ENCODE measurements around the gene ZNF804B. TPM values are rescaled to one million over a fixed set of nuclear protein-coding genes. Genes with fewer than 3 reads are reported as not detected.

Gene ZNF804B
- total and polyA plus RNA-seq, 4 donors, result not detected

DNA sequence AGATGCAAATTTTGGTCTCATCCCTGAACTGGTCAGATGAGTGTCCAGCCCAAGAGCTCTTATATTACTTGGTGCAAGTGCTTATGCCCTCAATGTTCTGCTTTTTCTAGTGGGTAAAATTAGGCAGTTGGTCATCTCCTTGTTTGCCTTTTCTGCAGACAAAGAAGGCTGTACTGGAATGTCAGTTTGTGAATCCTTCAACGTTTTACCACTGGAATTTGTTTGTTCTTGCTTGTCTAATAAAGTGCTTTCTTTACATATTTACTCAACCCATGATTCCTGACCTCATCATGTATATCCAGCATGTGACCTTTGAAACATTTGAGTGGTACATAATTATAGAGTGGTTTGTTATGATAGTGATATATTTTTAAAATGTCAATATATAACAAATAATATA is 268.3 kb downstream of the ZNF804B start:
- H3K9me3 ChIP-seq (ENCODE audit: control insufficient read depth in 4 of 4, low read length in 3 of 4), result no peaks in the 10 kb centered on the region
- no peaks in the 10 kb centered on the region for H3K36me3 ChIP-seq (ENCODE audit: control insufficient read depth in 4 of 4, insufficient read depth in 3 of 4, low read depth in 1 of 4, low read length in 3 of 4)
- no peaks in the 10 kb centered on the region for H3K4me1 ChIP-seq (ENCODE audit: control insufficient read depth in 4 of 4, insufficient read depth in 4 of 4, low read length in 3 of 4)
- 10% methylated on average over 1 of the region's 1 CpG for WGBS
- TF ChIP-seq FOXA2 (IDR thresholded peaks at IDR 0.05), result no peak
- TF ChIP-seq, protein P1, sequence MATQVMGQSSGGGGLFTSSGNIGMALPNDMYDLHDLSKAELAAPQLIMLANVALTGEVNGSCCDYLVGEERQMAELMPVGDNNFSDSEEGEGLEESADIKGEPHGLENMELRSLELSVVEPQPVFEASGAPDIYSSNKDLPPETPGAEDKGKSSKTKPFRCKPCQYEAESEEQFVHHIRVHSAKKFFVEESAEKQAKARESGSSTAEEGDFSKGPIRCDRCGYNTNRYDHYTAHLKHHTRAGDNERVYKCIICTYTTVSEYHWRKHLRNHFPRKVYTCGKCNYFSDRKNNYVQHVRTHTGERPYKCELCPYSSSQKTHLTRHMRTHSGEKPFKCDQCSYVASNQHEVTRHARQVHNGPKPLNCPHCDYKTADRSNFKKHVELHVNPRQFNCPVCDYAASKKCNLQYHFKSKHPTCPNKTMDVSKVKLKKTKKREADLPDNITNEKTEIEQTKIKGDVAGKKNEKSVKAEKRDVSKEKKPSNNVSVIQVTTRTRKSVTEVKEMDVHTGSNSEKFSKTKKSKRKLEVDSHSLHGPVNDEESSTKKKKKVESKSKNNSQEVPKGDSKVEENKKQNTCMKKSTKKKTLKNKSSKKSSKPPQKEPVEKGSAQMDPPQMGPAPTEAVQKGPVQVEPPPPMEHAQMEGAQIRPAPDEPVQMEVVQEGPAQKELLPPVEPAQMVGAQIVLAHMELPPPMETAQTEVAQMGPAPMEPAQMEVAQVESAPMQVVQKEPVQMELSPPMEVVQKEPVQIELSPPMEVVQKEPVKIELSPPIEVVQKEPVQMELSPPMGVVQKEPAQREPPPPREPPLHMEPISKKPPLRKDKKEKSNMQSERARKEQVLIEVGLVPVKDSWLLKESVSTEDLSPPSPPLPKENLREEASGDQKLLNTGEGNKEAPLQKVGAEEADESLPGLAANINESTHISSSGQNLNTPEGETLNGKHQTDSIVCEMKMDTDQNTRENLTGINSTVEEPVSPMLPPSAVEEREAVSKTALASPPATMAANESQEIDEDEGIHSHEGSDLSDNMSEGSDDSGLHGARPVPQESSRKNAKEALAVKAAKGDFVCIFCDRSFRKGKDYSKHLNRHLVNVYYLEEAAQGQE (IDR thresholded peaks at IDR 0.05), result no peak
- TF ChIP-seq EGR1 (IDR thresholded peaks at IDR 0.05; ENCODE audit: low read depth in 2 of 2), result no peak
- TF ChIP-seq HNF4A (conservative IDR thresholded peaks at IDR 0.05), result no peak
- TF ChIP-seq NR2F2 (IDR thresholded peaks at IDR 0.05), result no peak
- TF ChIP-seq, protein P2, sequence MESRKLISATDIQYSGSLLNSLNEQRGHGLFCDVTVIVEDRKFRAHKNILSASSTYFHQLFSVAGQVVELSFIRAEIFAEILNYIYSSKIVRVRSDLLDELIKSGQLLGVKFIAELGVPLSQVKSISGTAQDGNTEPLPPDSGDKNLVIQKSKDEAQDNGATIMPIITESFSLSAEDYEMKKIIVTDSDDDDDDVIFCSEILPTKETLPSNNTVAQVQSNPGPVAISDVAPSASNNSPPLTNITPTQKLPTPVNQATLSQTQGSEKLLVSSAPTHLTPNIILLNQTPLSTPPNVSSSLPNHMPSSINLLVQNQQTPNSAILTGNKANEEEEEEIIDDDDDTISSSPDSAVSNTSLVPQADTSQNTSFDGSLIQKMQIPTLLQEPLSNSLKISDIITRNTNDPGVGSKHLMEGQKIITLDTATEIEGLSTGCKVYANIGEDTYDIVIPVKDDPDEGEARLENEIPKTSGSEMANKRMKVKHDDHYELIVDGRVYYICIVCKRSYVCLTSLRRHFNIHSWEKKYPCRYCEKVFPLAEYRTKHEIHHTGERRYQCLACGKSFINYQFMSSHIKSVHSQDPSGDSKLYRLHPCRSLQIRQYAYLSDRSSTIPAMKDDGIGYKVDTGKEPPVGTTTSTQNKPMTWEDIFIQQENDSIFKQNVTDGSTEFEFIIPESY (IDR thresholded peaks at IDR 0.05), result no peak
- TF ChIP-seq FOXA1 (IDR thresholded peaks at IDR 0.05), result no peak
- H3K27ac ChIP-seq (ENCODE audit: low read depth in 1 of 2, low read length in 2 of 2), result no peak overlapping the region
- no peak overlapping the region for H3K9ac ChIP-seq (ENCODE audit: low read depth in 1 of 2, low read length in 2 of 2)
- H3K27me3 ChIP-seq (ENCODE audit: control insufficient read depth in 4 of 4, insufficient read depth in 4 of 4, low read length in 3 of 4), result no peaks in the 10 kb centered on the region
- no peak overlapping the region for H3K4me3 ChIP-seq (ENCODE audit: low read depth in 1 of 3, low read length in 3 of 3)
- DNase-seq (ENCODE audit: low spot score), result no peak

DNA sequence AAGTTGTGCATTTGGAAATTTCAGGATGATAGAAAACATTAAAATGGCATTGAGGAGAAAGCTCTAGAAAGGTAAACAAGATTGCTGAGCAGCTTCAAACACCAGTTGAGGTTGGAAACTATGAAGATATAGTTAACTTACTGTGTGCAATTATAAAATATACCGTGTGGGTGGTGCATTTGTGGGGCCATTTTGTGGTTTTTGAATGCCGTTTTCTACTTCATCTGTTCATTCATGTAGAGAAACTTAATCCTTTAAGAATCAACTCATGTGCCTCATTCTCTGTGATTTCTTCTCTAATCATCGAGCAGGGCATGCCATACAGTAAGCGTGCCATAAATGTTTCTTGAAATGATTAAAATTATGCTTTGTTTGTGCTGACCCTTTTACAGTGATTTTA is 268.8 kb downstream of the ZNF804B start:
- 86% methylated on average over 4 of the region's 4 CpGs for WGBS
- Histone ChIP-seq H3K36me3 (ENCODE audit: control insufficient read depth in 4 of 4, insufficient read depth in 3 of 4, low read depth in 1 of 4, low read length in 3 of 4) (no peaks in the 10 kb centered on the region), H3K27me3 (ENCODE audit: control insufficient read depth in 4 of 4, insufficient read depth in 4 of 4, low read length in 3 of 4) (no peaks in the 10 kb centered on the region), H3K9me3 (ENCODE audit: control insufficient read depth in 4 of 4, low read length in 3 of 4) (no peaks in the 10 kb centered on the region), H3K9ac (ENCODE audit: low read depth in 1 of 2, low read length in 2 of 2) (no peak overlapping the region), H3K4me1 (ENCODE audit: control insufficient read depth in 4 of 4, insufficient read depth in 4 of 4, low read length in 3 of 4) (no peaks in the 10 kb centered on the region), H3K27ac (ENCODE audit: low read depth in 1 of 2, low read length in 2 of 2) (no peak overlapping the region), H3K4me3 (ENCODE audit: low read depth in 1 of 3, low read length in 3 of 3) (no peak overlapping the region)
- TF ChIP-seq, protein P3, sequence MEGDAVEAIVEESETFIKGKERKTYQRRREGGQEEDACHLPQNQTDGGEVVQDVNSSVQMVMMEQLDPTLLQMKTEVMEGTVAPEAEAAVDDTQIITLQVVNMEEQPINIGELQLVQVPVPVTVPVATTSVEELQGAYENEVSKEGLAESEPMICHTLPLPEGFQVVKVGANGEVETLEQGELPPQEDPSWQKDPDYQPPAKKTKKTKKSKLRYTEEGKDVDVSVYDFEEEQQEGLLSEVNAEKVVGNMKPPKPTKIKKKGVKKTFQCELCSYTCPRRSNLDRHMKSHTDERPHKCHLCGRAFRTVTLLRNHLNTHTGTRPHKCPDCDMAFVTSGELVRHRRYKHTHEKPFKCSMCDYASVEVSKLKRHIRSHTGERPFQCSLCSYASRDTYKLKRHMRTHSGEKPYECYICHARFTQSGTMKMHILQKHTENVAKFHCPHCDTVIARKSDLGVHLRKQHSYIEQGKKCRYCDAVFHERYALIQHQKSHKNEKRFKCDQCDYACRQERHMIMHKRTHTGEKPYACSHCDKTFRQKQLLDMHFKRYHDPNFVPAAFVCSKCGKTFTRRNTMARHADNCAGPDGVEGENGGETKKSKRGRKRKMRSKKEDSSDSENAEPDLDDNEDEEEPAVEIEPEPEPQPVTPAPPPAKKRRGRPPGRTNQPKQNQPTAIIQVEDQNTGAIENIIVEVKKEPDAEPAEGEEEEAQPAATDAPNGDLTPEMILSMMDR (IDR thresholded peaks at IDR 0.05; ENCODE audit: low read depth, low read length, missing input control), result no peak
- no peak for TF ChIP-seq HNF4G (IDR thresholded peaks at IDR 0.05)
- TF ChIP-seq JUND (IDR thresholded peaks at IDR 0.05), result no peak
- TF ChIP-seq TAF1 (conservative IDR thresholded peaks at IDR 0.05), result no peak
- TF ChIP-seq HNF4A (conservative IDR thresholded peaks at IDR 0.05), result no peak
- TF ChIP-seq GABPA (IDR thresholded peaks at IDR 0.05 in 1 of 2, conservative IDR thresholded peaks at IDR 0.05 in 1 of 2), result no peak
- no peak for TF ChIP-seq SP1 (IDR thresholded peaks at IDR 0.05)
- TF ChIP-seq YY1 (IDR thresholded peaks at IDR 0.05), result no peak
- no peak for TF ChIP-seq FOXA1 (IDR thresholded peaks at IDR 0.05)
- TF ChIP-seq, protein P4, sequence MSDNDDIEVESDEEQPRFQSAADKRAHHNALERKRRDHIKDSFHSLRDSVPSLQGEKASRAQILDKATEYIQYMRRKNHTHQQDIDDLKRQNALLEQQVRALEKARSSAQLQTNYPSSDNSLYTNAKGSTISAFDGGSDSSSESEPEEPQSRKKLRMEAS (IDR thresholded peaks at IDR 0.05), result no peak
- no peak for DNase-seq (ENCODE audit: low spot score)

Data from liver (tissue), 9 donors.